Measurements from ENCODE around the gene APBA2. TPM values are rescaled to one million over a fixed set of nuclear protein-coding genes. Genes with fewer than 3 reads are reported as not detected.

Gene APBA2
- total RNA-seq, 6 experiments from 2014 or later: 5.3 to 6.5 (median 6.1) TPM

DNA sequence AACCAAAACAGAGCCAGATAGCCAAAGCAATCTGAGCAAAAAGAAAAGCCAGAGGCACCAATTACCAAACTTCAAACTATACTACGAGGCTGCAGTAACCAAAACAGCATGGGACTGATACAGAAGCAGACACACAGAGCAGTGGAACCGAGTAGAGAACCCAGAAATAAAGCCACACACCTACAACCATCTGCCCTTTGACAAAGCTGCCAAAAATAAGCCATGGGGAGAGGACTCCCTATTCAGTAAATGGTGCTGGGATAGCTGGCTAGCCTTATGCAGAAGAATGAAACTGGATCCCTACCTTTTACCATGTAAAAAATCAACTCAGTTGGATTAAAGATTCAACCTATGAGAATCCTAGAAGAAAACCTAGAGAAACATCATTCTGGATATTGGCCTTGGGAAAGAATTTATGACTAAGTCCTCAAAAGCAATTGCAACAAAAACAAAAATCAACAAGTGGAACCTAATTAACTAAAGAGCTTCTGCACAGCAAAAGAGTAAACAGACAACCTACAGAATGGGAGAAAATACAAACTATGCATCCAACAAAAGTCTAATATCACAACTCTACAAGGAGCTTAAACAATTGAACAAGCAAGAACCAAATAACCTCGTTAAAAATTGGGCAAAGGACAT is 95.1 kb downstream of the APBA2 start:
- Mint-ChIP-seq H3K4me3 (no peak overlapping the region), H3K36me3 (ENCODE audit: low read depth) (no peaks in the 10 kb centered on the region), H3K9me3 (peaks cover 4% of the 10 kb centered on the region; the same call in 1 of the 2 replicates), H3K27ac (no peak overlapping the region), H3K27me3 (ENCODE audit: insufficient read depth) (peaks cover 3% of the 10 kb centered on the region), H3K4me1 (ENCODE audit: low read depth) (peaks cover 42% of the 10 kb centered on the region)
- TF ChIP-seq, protein P1, sequence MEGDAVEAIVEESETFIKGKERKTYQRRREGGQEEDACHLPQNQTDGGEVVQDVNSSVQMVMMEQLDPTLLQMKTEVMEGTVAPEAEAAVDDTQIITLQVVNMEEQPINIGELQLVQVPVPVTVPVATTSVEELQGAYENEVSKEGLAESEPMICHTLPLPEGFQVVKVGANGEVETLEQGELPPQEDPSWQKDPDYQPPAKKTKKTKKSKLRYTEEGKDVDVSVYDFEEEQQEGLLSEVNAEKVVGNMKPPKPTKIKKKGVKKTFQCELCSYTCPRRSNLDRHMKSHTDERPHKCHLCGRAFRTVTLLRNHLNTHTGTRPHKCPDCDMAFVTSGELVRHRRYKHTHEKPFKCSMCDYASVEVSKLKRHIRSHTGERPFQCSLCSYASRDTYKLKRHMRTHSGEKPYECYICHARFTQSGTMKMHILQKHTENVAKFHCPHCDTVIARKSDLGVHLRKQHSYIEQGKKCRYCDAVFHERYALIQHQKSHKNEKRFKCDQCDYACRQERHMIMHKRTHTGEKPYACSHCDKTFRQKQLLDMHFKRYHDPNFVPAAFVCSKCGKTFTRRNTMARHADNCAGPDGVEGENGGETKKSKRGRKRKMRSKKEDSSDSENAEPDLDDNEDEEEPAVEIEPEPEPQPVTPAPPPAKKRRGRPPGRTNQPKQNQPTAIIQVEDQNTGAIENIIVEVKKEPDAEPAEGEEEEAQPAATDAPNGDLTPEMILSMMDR (IDR thresholded peaks at IDR 0.05): no peak
- no peak for DNase-seq

DNA sequence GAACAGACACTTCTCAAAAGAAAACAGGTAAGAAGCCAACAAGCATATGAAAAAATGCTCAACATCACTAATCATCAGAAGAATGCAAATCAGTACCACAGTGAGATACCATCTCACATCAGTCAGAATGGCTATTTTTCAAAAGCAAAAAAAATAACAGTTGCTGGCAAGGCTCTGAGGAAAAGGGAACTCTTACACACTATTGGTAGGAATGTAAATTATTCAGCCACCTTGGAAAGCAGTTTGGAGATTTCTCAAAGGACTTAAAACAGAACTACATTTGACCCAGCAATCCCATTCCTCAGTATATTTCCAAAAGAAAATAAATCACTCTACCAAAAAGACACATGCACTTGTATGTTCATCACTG is 95.6 kb downstream of the APBA2 start:
- no peaks in the 10 kb centered on the region for H3K36me3 Mint-ChIP-seq (ENCODE audit: low read depth)

DNA sequence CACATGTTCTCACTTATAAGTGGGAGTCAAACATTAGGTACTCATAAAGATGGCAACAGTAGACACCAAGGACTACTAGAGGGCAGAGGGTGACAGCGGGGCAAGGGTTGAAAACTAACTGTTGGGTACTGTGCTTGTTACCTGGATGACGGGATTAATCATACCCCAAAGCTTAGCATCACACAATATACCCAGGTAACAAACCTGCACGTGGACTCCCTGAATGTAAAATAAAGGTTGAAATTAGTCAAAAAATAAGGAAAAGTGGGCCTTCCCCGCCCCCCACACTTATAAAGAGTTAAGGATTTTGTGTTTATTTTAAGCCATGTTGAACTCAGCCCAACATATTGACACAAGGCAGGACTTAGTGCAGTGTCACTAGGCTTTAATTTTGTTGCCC is 96.1 kb downstream of the APBA2 start:
- Mint-ChIP-seq H3K27ac (no peak overlapping the region), H3K36me3 (ENCODE audit: low read depth) (no peaks in the 10 kb centered on the region), H3K4me3 (no peak overlapping the region), H3K4me1 (ENCODE audit: low read depth) (peaks cover 37% of the 10 kb centered on the region), H3K9me3 (peaks cover 4% of the 10 kb centered on the region; the same call in 1 of the 2 replicates), H3K27me3 (ENCODE audit: insufficient read depth) (peaks cover 6% of the 10 kb centered on the region)
- DNase-seq: no peak
- TF ChIP-seq, protein P1 (IDR thresholded peaks at IDR 0.05): no peak

More for the DNA sequence above, 95.6 kb downstream of the APBA2 start:
- H3K9me3 Mint-ChIP-seq: peaks cover 4% of the 10 kb centered on the region; the same call in 1 of the 2 replicates
- TF ChIP-seq, protein P1 (IDR thresholded peaks at IDR 0.05): no peak
- peaks cover 6% of the 10 kb centered on the region for H3K27me3 Mint-ChIP-seq (ENCODE audit: insufficient read depth)
- H3K4me3 Mint-ChIP-seq: no peak overlapping the region
- H3K4me1 Mint-ChIP-seq (ENCODE audit: low read depth): peaks cover 43% of the 10 kb centered on the region
- no peak for DNase-seq
- no peak overlapping the region for H3K27ac Mint-ChIP-seq

DNA sequence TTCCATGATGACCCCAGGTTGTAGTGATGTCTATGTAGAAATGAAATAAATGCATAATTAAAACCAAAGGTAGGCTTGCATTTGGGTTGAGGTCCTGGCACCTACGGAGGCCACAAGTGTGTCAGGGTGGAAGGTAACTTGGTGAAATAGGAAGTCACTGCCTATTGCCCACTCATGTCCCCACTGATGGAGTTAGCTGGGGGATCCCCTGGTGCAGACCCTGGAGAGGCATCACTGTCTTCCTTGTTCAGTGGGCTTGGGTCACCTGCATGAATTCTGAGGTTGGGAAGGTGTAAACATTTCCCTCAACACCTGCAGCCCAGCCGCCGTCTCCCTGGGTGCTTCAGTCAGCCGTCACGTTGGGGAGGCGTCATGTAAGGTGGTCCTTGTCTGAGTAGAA is 97.1 kb downstream of the APBA2 start:
- H3K27ac Mint-ChIP-seq: no peak overlapping the region
- TF ChIP-seq, protein P1 (IDR thresholded peaks at IDR 0.05): no peak
- H3K36me3 Mint-ChIP-seq (ENCODE audit: low read depth): no peaks in the 10 kb centered on the region
- DNase-seq: no peak
- H3K4me1 Mint-ChIP-seq (ENCODE audit: low read depth): peaks cover 27% of the 10 kb centered on the region
- no peak overlapping the region for H3K4me3 Mint-ChIP-seq
- peaks cover 4% of the 10 kb centered on the region; the same call in 1 of the 2 replicates for H3K9me3 Mint-ChIP-seq
- H3K27me3 Mint-ChIP-seq (ENCODE audit: insufficient read depth): peaks cover 6% of the 10 kb centered on the region

DNA sequence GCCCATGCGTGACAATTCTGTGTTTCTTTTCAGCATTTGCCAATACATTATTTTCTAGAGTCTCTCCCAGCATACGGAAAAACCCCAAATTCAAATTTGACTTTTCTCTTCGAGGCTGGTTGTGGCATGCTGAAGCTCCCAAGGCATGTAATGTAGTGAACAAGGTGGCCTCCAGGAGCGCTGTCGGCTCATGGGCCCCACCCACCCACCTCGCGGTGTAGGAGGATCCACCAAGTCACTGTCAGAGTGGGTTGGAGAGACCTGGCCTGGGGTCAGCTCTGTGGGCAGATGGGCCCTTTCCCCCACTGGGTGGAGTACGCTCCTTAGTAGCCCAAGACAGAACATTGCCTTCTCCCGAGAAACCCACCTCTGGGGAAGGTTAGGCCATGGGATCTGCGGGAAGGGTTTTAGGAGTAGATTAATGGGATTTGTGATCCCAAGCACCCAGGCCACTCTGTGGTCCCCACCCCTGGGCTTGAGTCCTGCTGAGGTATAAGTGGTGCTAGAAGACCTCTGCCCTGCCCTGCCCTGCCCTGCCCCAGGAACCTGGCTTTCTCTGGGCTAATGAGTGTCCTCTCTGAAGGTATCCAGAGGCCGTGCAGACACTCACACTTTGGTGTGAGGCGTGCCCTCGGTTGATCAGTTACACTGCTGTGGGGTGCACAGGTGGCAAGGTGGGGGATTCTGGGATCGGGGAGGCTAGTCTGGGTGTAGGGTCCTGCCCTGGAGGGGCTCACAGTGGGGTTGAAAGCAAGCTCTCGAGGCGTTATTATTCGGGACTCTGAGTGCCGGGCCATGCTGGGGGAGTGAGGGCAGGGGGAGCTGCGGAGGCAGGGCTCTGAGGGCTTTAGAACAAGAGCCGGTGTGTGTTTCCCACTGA is 97.9 kb downstream of the APBA2 start:
- Mint-ChIP-seq H3K36me3 (ENCODE audit: low read depth) (no peaks in the 10 kb centered on the region), H3K27ac (no peak overlapping the region), H3K27me3 (ENCODE audit: insufficient read depth) (peaks cover 6% of the 10 kb centered on the region), H3K4me3 (no peak overlapping the region), H3K4me1 (ENCODE audit: low read depth) (peaks cover 25% of the 10 kb centered on the region), H3K9me3 (peaks cover 4% of the 10 kb centered on the region; the same call in 1 of the 2 replicates)
- TF ChIP-seq, protein P1 (IDR thresholded peaks at IDR 0.05): no peak
- no peak for DNase-seq
